Lower leg skin (tissue), 3 donors: ENCODE results near the gene SDCCAG8.

Experiments used
- POLR2A ChIP-seq, 2 donors: fragments of 450-650 bp; IDR thresholded peaks; one replicate each; pipeline ENCODE4 v1.6.1; 2016 to 2017; ENCODE audit warnings: antibody characterized with exemption in 2 of 2, mild to moderate bottlenecking in 1 of 2, moderate library complexity in 1 of 2
- TF ChIP-seq, protein P1 (sequence below), 3 donors: fragments of 450-650 bp; IDR thresholded peaks; one replicate each; pipeline ENCODE4 v1.5.1; 2016; ENCODE audit warnings: antibody characterized with exemption in 3 of 3, mild to moderate bottlenecking in 3 of 3, moderate library complexity in 2 of 3

- TF ChIP-seq, protein P1, sequence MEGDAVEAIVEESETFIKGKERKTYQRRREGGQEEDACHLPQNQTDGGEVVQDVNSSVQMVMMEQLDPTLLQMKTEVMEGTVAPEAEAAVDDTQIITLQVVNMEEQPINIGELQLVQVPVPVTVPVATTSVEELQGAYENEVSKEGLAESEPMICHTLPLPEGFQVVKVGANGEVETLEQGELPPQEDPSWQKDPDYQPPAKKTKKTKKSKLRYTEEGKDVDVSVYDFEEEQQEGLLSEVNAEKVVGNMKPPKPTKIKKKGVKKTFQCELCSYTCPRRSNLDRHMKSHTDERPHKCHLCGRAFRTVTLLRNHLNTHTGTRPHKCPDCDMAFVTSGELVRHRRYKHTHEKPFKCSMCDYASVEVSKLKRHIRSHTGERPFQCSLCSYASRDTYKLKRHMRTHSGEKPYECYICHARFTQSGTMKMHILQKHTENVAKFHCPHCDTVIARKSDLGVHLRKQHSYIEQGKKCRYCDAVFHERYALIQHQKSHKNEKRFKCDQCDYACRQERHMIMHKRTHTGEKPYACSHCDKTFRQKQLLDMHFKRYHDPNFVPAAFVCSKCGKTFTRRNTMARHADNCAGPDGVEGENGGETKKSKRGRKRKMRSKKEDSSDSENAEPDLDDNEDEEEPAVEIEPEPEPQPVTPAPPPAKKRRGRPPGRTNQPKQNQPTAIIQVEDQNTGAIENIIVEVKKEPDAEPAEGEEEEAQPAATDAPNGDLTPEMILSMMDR (IDR thresholded peaks at IDR 0.05): no peak
- TF ChIP-seq POLR2A (IDR thresholded peaks at IDR 0.05): no peak
Observed at GRCh38 chr1:243247901-243248300, 7.9 kb upstream of the SDCCAG8 start.
